Measurements from ENCODE around the gene MROH9. TPM values are rescaled to one million over a fixed set of nuclear protein-coding genes. Genes with fewer than 3 reads are reported as not detected.

Gene MROH9
- not detected for polyA plus RNA-seq (2012; ENCODE audit: insufficient read length, low read depth)

- TF ChIP-seq TAF1 (IDR thresholded peaks at IDR 0.05; ENCODE audit: borderline replicate concordance, insufficient read depth, low read length) (no peak), FOXP2 (optimal IDR thresholded peaks at IDR 0.05; ENCODE audit: borderline replicate concordance, extremely low read depth, extremely low read length, insufficient read depth) (no peak), POLR2AphosphoS5 (IDR thresholded peaks at IDR 0.05; ENCODE audit: low read depth, low read length) (no peak), SIN3A (IDR thresholded peaks at IDR 0.05; ENCODE audit: borderline replicate concordance, insufficient read depth, low read length) (no peak), REST (IDR thresholded peaks at IDR 0.05; ENCODE audit: insufficient read depth in 1 of 2, low read depth in 2 of 2, low read length in 2 of 2) (no peak)
These were observed at the start of gene MROH9 for GRCh38 chr1:170935231-170935630. Gene MROH9, plus strand, starts transcription at chr1:170935534. Its CDS starts 10,023 bp downstream, at chr1:170945557.

- TF ChIP-seq TAF1 (IDR thresholded peaks at IDR 0.05; ENCODE audit: borderline replicate concordance, insufficient read depth, low read length) (no peak), SIN3A (IDR thresholded peaks at IDR 0.05; ENCODE audit: borderline replicate concordance, insufficient read depth, low read length) (no peak), FOXP2 (optimal IDR thresholded peaks at IDR 0.05; ENCODE audit: borderline replicate concordance, extremely low read depth, extremely low read length, insufficient read depth) (no peak), REST (IDR thresholded peaks at IDR 0.05; ENCODE audit: insufficient read depth in 1 of 2, low read depth in 2 of 2, low read length in 2 of 2) (no peak), POLR2AphosphoS5 (IDR thresholded peaks at IDR 0.05; ENCODE audit: low read depth, low read length) (no peak)
These were observed 49.8 kb upstream of the MROH9 start for GRCh38 chr1:170885551-170885950.

- TF ChIP-seq SIN3A (IDR thresholded peaks at IDR 0.05; ENCODE audit: borderline replicate concordance, insufficient read depth, low read length) = no peak
- no peak for TF ChIP-seq TAF1 (IDR thresholded peaks at IDR 0.05; ENCODE audit: borderline replicate concordance, insufficient read depth, low read length)
- no peak for TF ChIP-seq FOXP2 (optimal IDR thresholded peaks at IDR 0.05; ENCODE audit: borderline replicate concordance, extremely low read depth, extremely low read length, insufficient read depth)
- TF ChIP-seq POLR2AphosphoS5 (IDR thresholded peaks at IDR 0.05; ENCODE audit: low read depth, low read length) = no peak
These were observed 48.9 kb upstream of the MROH9 start for GRCh38 chr1:170886460-170886859.

GRCh38 chr1:170887726-170888125 lies 47.6 kb upstream of the MROH9 start:
- no peak for TF ChIP-seq POLR2AphosphoS5 (IDR thresholded peaks at IDR 0.05; ENCODE audit: low read depth, low read length)
- TF ChIP-seq SIN3A (IDR thresholded peaks at IDR 0.05; ENCODE audit: borderline replicate concordance, insufficient read depth, low read length) = no peak
- no peak for TF ChIP-seq REST (IDR thresholded peaks at IDR 0.05; ENCODE audit: insufficient read depth in 1 of 2, low read depth in 2 of 2, low read length in 2 of 2)
- TF ChIP-seq FOXP2 (optimal IDR thresholded peaks at IDR 0.05; ENCODE audit: borderline replicate concordance, extremely low read depth, extremely low read length, insufficient read depth) = no peak
- no peak for TF ChIP-seq TAF1 (IDR thresholded peaks at IDR 0.05; ENCODE audit: borderline replicate concordance, insufficient read depth, low read length)

GRCh38 chr1:170891872-170892271 lies 43.5 kb upstream of the MROH9 start:
- no peak for TF ChIP-seq SIN3A (IDR thresholded peaks at IDR 0.05; ENCODE audit: borderline replicate concordance, insufficient read depth, low read length)
- TF ChIP-seq REST (IDR thresholded peaks at IDR 0.05; ENCODE audit: insufficient read depth in 1 of 2, low read depth in 2 of 2, low read length in 2 of 2) = no peak
- TF ChIP-seq TAF1 (IDR thresholded peaks at IDR 0.05; ENCODE audit: borderline replicate concordance, insufficient read depth, low read length) = no peak
- no peak for TF ChIP-seq FOXP2 (optimal IDR thresholded peaks at IDR 0.05; ENCODE audit: borderline replicate concordance, extremely low read depth, extremely low read length, insufficient read depth)
- no peak for TF ChIP-seq POLR2AphosphoS5 (IDR thresholded peaks at IDR 0.05; ENCODE audit: low read depth, low read length)
